HepG2 (cell line): Measurements from ENCODE around the gene TSSK6. TPM values are rescaled to one million over a fixed set of nuclear protein-coding genes. Genes with fewer than 3 reads are reported as not detected.
A peak's percentile ranks its signal among the peaks of the same experiment; 100 is the strongest.

Experiments
- ATF1 ChIP-seq: IDR thresholded peaks from 2 replicates; pipeline ENCODE4 v1.6.1; 2016; ENCODE audit warnings: mild to moderate bottlenecking, control low read depth
- BCL3 ChIP-seq: sonication (generic); formaldehyde crosslinking; IDR thresholded peaks from 2 replicates; pipeline ENCODE4 v1.5.1; 2020; ENCODE audit warnings: mild to moderate bottlenecking, missing genetic modification reagents, moderate library complexity
- BHLHE40 ChIP-seq: IDR thresholded peaks from 2 replicates; pipeline ENCODE4 v1.6.1; 2011; ENCODE audit warnings: low read length, improper control_type of control experiment
- EHMT2 ChIP-seq: fragments of 200-600 bp; sonication (generic); IDR thresholded peaks from 2 replicates; pipeline ENCODE4 v1.7.0; 2017; ENCODE audit warnings: antibody characterized with exemption, low read depth, low read length, borderline replicate concordance
- ELF1 ChIP-seq: sonication (generic); formaldehyde crosslinking; IDR thresholded peaks from 2 replicates; pipeline ENCODE4 v1.4.0; 2020; ENCODE audit warnings: missing genetic modification reagents
- HOXD1 ChIP-seq: sonication (generic); formaldehyde crosslinking; IDR thresholded peaks from 2 replicates; pipeline ENCODE4 v1.5.0; 2020; ENCODE audit warnings: missing genetic modification reagents
- IRX3 ChIP-seq: sonication (generic); formaldehyde crosslinking; IDR thresholded peaks from 2 replicates; pipeline ENCODE4 v1.8.1; 2023; ENCODE audit warnings: mild to moderate bottlenecking, low read depth, missing genetic modification reagents, borderline replicate concordance
- KLF15 ChIP-seq: sonication (generic); formaldehyde crosslinking; IDR thresholded peaks from 2 replicates; pipeline ENCODE4 v1.8.1; 2023; ENCODE audit warnings: borderline replicate concordance, mild to moderate bottlenecking, inconsistent platforms, missing genetic modification reagents, mixed read lengths
- LCORL ChIP-seq, 2 experiments: fragments of 450-650 bp in 1 of 2; sonication (generic) in 1 of 2; formaldehyde crosslinking in 1 of 2; IDR thresholded peaks; 2 replicates each; pipeline versions ENCODE4 v1.5.0 to v1.6.1; 2017 to 2020; ENCODE audit warnings: antibody characterized with exemption in 1 of 2, missing genetic modification reagents in 1 of 2
- MATR3 ChIP-seq: sonication (generic); formaldehyde crosslinking; IDR thresholded peaks from 2 replicates; pipeline ENCODE4 v1.4.0; 2020; ENCODE audit warnings: missing genetic modification reagents
- PCBP1 ChIP-seq: fragments of 200-400 bp; formaldehyde crosslinking; IDR thresholded peaks from 2 replicates; pipeline ENCODE4 v1.6.1; 2017; ENCODE audit warnings: mild to moderate bottlenecking, low read depth, low read length, borderline replicate concordance
- SMC3 ChIP-seq: IDR thresholded peaks from 2 replicates; pipeline ENCODE4 v1.6.1; 2011; ENCODE audit warnings: low read length, improper control_type of control experiment
- ZKSCAN8 ChIP-seq: IDR thresholded peaks from 2 replicates; pipeline ENCODE4 v1.6.1; 2016; ENCODE audit warnings: borderline replicate concordance, missing genetic modification reagents, missing compliant biosample characterization
- ZNF644 ChIP-seq: IDR thresholded peaks from 2 replicates; pipeline ENCODE4 v1.6.1; 2016; ENCODE audit warnings: low read depth
- ZNF747 ChIP-seq: sonication (generic); formaldehyde crosslinking; IDR thresholded peaks from 2 replicates; pipeline ENCODE4 v1.8.1; 2023; ENCODE audit warnings: missing genetic modification reagents, mild to moderate bottlenecking, borderline replicate concordance
- polyA plus RNA-seq, 8 experiments: library from polyadenylated mRNA; depleted of rRNA in 3 of 8; stranded (reverse) in 7 of 8; unstranded in 1 of 8; fragments of >200 nt; fragmentation: Illumina TruSeq in 4 of 8; extraction: Trizol in 4 of 8; gene quantifications; 2 replicates each; pipeline versions ENCODE4 v1.2.1 to v1.2.3, GENCODE V29; 2011 to 2016; ENCODE audit warnings: low read depth in 4 of 8, missing spikeins in 1 of 8, mixed read lengths in 1 of 8; ENCODE audit not compliant: insufficient read depth in 1 of 8
- total RNA-seq, 5 experiments: library from RNA; depleted of rRNA; stranded (reverse); fragments of >200 nt; fragmentation: Illumina TruSeq; extraction: Trizol; gene quantifications; 2 replicates each; pipeline ENCODE4 v1.2.3, GENCODE V29; 2016; ENCODE audit warnings: low read depth in 1 of 5
- TF ChIP-seq, protein P1 (sequence below): sonication (generic); formaldehyde crosslinking; IDR thresholded peaks from one replicate; pipeline ENCODE4 v1.5.1; 2020; ENCODE audit warnings: mild to moderate bottlenecking, missing genetic modification reagents; ENCODE audit errors: not compliant biosample characterization
- TF ChIP-seq, protein P2 (sequence below): sonication (generic); formaldehyde crosslinking; conservative IDR thresholded peaks from 2 replicates; pipeline ENCODE4 v1.4.0; 2020; ENCODE audit warnings: mild to moderate bottlenecking, missing genetic modification reagents, moderate library complexity

The TSSK6 gene
- total and polyA plus RNA-seq, 2 of the 13 experiments (the other 11 are each of a cell fraction or from before 2014, with no cell fraction given), result 0.71 to 1.2 TPM

DNA sequence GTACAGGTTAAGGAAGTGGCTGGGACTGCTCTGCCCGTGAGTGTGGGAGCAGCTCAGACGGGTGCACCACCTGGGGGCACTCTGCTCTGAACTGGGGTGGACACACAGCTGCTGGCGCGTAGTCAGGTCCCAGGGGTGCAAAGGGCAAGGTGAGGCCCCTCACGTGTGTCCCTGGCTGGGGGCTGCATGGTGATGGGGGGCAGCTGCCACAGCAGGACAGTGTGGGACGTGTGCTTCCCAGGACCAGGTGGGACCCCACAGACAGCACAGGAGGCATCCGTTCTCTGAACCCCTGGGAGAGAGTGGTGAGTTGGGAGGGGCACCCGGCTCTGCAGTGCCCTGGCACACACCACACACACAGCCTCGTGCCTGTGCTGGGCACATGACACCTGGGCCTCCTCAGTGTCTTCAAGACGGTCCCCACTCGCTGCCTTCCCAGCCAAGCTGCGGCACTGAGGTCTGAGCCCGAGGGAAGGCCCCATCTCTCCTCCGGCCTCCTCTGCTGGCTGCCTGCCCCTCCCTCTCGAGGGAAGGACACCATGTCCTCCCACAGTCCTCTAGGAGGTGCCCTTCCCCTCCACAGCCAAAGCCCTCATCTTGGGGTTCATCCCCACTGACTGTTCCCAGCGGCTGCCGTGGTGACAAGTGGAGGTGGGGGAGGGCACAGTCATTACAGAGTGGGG is 47.5 kb upstream of the TSSK6 start (continued):
- TF ChIP-seq MATR3 (no peak), ZNF644 (no peak), PCBP1 (0 out of 2 replicates have a peak, but pooled peaks have one; percentile 32), HOXD1 (CRISPR knock-in tag) (no peak), BHLHE40 (0 out of 2 replicates have a peak, but pooled peaks have one; percentile 40), IRX3 (no peak), EHMT2 (no peak), ZKSCAN8 (CRISPR knock-in tag) (no peak), KLF15 (CRISPR knock-in tag) (no peak), SMC3 (no peak), ELF1 (CRISPR knock-in tag) (no peak), BCL3 (CRISPR knock-in tag) (no peak), ATF1 (no peak), ZNF747 (CRISPR knock-in tag) (peak; percentile 20; the same call in 1 of the 2 replicates), LCORL (IDR thresholded peaks at IDR 0.05) (no peak), LCORL (CRISPR knock-in tag; IDR thresholded peaks at IDR 0.05) (no peak)
- TF ChIP-seq, protein P1, sequence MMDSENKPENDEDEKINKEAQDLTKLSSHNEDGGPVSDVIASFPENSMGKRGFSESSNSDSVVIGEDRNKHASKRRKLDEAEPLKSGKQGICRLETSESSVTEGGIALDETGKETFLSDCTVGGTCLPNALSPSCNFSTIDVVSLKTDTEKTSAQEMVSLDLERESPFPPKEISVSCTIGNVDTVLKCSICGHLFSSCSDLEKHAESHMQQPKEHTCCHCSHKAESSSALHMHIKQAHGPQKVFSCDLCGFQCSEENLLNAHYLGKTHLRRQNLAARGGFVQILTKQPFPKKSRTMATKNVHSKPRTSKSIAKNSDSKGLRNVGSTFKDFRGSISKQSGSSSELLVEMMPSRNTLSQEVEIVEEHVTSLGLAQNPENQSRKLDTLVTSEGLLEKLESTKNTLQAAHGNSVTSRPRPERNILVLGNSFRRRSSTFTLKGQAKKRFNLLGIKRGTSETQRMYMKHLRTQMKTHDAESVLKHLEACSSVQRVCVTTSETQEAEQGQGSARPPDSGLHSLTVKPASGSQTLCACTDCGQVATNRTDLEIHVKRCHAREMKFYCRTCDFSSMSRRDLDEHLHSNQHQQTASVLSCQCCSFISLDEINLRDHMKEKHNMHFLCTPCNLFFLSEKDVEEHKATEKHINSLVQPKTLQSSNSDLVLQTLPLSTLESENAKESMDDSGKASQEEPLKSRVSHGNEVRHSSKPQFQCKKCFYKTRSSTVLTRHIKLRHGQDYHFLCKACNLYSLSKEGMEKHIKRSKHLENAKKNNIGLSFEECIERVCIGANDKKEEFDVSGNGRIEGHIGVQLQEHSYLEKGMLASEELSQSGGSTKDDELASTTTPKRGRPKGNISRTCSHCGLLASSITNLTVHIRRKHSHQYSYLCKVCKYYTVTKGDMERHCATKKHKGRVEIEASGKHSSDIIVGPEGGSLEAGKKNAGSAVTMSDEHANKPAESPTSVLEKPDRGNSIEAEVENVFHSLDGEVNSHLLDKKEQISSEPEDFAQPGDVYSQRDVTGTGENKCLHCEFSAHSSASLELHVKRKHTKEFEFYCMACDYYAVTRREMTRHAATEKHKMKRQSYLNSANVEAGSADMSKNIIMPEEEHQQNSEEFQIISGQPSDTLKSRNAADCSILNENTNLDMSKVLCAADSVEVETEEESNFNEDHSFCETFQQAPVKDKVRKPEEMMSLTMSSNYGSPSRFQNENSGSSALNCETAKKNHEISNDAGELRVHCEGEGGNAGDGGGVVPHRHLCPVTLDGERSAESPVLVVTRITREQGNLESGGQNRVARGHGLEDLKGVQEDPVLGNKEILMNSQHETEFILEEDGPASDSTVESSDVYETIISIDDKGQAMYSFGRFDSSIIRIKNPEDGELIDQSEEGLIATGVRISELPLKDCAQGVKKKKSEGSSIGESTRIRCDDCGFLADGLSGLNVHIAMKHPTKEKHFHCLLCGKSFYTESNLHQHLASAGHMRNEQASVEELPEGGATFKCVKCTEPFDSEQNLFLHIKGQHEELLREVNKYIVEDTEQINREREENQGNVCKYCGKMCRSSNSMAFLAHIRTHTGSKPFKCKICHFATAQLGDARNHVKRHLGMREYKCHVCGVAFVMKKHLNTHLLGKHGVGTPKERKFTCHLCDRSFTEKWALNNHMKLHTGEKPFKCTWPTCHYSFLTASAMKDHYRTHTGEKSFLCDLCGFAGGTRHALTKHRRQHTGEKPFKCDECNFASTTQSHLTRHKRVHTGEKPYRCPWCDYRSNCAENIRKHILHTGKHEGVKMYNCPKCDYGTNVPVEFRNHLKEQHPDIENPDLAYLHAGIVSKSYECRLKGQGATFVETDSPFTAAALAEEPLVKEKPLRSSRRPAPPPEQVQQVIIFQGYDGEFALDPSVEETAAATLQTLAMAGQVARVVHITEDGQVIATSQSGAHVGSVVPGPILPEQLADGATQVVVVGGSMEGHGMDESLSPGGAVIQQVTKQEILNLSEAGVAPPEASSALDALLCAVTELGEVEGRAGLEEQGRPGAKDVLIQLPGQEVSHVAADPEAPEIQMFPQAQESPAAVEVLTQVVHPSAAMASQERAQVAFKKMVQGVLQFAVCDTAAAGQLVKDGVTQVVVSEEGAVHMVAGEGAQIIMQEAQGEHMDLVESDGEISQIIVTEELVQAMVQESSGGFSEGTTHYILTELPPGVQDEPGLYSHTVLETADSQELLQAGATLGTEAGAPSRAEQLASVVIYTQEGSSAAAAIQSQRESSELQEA (CRISPR knock-in tag), result no peak
- TF ChIP-seq, protein P2, sequence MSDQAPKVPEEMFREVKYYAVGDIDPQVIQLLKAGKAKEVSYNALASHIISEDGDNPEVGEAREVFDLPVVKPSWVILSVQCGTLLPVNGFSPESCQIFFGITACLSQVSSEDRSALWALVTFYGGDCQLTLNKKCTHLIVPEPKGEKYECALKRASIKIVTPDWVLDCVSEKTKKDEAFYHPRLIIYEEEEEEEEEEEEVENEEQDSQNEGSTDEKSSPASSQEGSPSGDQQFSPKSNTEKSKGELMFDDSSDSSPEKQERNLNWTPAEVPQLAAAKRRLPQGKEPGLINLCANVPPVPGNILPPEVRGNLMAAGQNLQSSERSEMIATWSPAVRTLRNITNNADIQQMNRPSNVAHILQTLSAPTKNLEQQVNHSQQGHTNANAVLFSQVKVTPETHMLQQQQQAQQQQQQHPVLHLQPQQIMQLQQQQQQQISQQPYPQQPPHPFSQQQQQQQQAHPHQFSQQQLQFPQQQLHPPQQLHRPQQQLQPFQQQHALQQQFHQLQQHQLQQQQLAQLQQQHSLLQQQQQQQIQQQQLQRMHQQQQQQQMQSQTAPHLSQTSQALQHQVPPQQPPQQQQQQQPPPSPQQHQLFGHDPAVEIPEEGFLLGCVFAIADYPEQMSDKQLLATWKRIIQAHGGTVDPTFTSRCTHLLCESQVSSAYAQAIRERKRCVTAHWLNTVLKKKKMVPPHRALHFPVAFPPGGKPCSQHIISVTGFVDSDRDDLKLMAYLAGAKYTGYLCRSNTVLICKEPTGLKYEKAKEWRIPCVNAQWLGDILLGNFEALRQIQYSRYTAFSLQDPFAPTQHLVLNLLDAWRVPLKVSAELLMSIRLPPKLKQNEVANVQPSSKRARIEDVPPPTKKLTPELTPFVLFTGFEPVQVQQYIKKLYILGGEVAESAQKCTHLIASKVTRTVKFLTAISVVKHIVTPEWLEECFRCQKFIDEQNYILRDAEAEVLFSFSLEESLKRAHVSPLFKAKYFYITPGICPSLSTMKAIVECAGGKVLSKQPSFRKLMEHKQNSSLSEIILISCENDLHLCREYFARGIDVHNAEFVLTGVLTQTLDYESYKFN (CRISPR knock-in tag), result no peak
